SH-SY5Y (cell line): ENCODE results near the gene FNDC5.

Source experiments
- GATA2 ChIP-seq: IDR thresholded peaks from 2 replicates; pipeline ENCODE4 v1.6.1; 2011; ENCODE audit warnings: mild to moderate bottlenecking, low read depth, low read length
- GATA3 ChIP-seq: IDR thresholded peaks from 2 replicates; pipeline ENCODE4 v1.6.1; 2011; ENCODE audit warnings: low read depth, mild to moderate bottlenecking, low read length, moderate library complexity

DNA sequence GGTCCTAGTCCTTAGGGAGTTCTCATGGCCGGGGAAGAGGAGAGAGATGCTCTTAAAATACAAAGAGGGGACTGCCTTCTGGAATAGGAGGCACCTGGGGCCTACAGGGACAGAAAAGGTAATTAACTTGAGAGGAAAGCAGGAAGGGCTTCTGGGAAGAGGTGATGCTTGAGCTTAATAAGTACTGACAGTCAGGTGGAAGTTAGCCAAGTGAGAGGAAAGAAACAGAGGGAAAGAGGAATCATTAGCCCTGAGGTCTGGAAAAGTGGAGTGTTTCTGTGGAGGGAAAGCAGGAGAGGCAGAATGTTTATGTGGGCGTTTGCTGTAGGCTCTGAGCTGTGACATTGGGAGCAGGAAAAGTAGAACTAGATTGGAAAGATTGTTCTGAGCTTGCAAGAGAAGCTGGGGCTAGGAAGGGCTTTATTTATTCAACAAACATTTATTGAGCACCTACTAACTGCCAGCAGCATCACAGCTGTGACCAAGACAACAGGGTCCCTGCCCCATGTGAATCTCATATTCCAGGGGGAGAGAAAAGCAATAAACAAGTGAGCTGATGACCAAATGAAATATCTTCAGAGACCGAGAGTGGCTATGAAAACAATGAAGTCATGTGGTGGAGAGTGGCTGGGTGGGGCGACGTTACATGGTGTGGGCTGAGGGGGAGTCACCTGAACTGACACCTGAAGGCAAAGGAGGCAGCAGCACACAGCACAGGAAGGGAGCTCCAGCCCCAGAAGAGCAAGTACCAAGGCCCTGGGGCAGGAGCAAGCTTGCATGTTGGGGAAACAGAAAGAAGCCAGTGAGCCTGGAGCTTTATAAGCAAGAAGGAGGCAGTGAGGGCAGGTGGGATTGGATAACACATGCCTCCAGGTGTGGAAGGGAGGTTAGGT, 4.4 kb upstream of the FNDC5 start:
- TF ChIP-seq GATA2 (no peak), GATA3 (no peak)
